BJ (cell line): ENCODE measurements around the gene SMG6. TPM values are rescaled to one million over a fixed set of nuclear protein-coding genes. Genes with fewer than 3 reads are reported as not detected.

Experiments
- CTCF ChIA-PET: fragments of 350-600 bp; formaldehyde crosslinking; extraction: SDS; loops from one replicate; lab custom pipeline; 2021; ENCODE audit warnings: antibody characterized with exemption, inconsistent platforms; lab: Yijun Ruan, JAX
- POLR2A ChIA-PET: fragments of 300-600 bp; sonication (Branson Sonifier 250); formaldehyde crosslinking; extraction: SDS; loops from one replicate; lab custom pipeline; 2021; ENCODE audit warnings: antibody characterized with exemption; lab: Charles Lee
- DNase-seq: peaks from one replicate; pipeline ENCODE4 v3.0.0-alpha.2; 2011; ENCODE audit warnings: low read depth
- H3K27me3 ChIP-seq: 2 replicates; pipeline ENCODE4 v1.6.0; 2011; ENCODE audit warnings: low read length; ENCODE audit not compliant: control insufficient read depth, insufficient read depth
- H3K36me3 ChIP-seq: 2 replicates; pipeline ENCODE4 v1.5.1; 2011; ENCODE audit warnings: low read length; ENCODE audit not compliant: control insufficient read depth, insufficient read depth
- H3K4me3 ChIP-seq: 2 replicates; pipeline ENCODE4 v1.5.1; 2011; ENCODE audit warnings: low read depth, mild to moderate bottlenecking, control low read depth, low read length
- CTCF ChIP-seq: IDR thresholded peaks from 2 replicates; pipeline ENCODE4 v1.5.1; 2011; ENCODE audit warnings: low read depth, mild to moderate bottlenecking, control low read depth, inconsistent platforms, low read length, moderate library complexity; ENCODE audit not compliant: insufficient read depth
- polyA plus RNA-seq: library from polyadenylated mRNA; depleted of rRNA; stranded (reverse); fragments of >200 nt; gene quantifications from 2 replicates; pipeline ENCODE4 v1.2.3, GENCODE V29; 2011

Gene SMG6
- polyA plus RNA-seq, 1 experiment: 29.7 TPM

GRCh38 chr17:2295575-2295974 is 8.0 kb downstream of the SMG6 start:
- DNase-seq: no peak
- ChIA-PET CTCF (no interaction called here), POLR2A (no interaction called here)
- peaks cover 18% of the 10 kb centered on the region for H3K36me3 ChIP-seq
- no peaks in the 10 kb centered on the region for H3K27me3 ChIP-seq
- TF ChIP-seq CTCF: no peak
- no peak overlapping the region for H3K4me3 ChIP-seq

- no peak overlapping the region for H3K4me3 ChIP-seq
- TF ChIP-seq CTCF: no peak
- H3K36me3 ChIP-seq: peaks cover 6% of the 10 kb centered on the region
- DNase-seq: no peak
- CTCF ChIA-PET: interaction anchor here (0.8 to 1.4 kb wide), 4 partner anchors 11 to 238 kb away, joined by 3 to 4 read pairs (median 3); no protein-coding TSS in a partner anchor
- POLR2A ChIA-PET: no interaction called here
- no peaks in the 10 kb centered on the region for H3K27me3 ChIP-seq
Observed at GRCh38 chr17:2292100-2292499, 11.5 kb downstream of the SMG6 start.

GRCh38 chr17:2289878-2290478 is 13.6 kb downstream of the SMG6 start:
- Histone ChIP-seq H3K4me3 (no peak overlapping the region), H3K27me3 (no peaks in the 10 kb centered on the region), H3K36me3 (peaks cover 3% of the 10 kb centered on the region)
- TF ChIP-seq CTCF: no peak
- POLR2A ChIA-PET: no interaction called here
- CTCF ChIA-PET: interaction anchor here (1.2 kb wide), 1 partner anchor 233 kb away, joined by 3 read pairs; no protein-coding TSS in a partner anchor
- DNase-seq: no peak

GRCh38 chr17:2283302-2283701 is 20.3 kb downstream of the SMG6 start:
- no peak for DNase-seq
- Histone ChIP-seq H3K36me3 (peaks cover 14% of the 10 kb centered on the region), H3K27me3 (no peaks in the 10 kb centered on the region), H3K4me3 (no peak overlapping the region)
- ChIA-PET POLR2A (no interaction called here), CTCF (interaction anchor here (0.7 to 5.8 kb wide), 14 partner anchors 8 to 374 kb away, joined by 3 to 37 read pairs (median 6); partner anchors contain the start of genes HIC1, SMG6 and SRR)
- no peak for TF ChIP-seq CTCF

- POLR2A ChIA-PET: interaction anchor here (0.7 kb wide), 2 partner anchors 38 to 51 kb away, joined by 9 to 10 read pairs; no protein-coding TSS in a partner anchor
- no peak for DNase-seq
- H3K36me3 ChIP-seq: peaks cover 14% of the 10 kb centered on the region
- H3K4me3 ChIP-seq: no peak overlapping the region
- CTCF ChIA-PET: interaction anchor here (0.6 to 5.8 kb wide), 17 partner anchors 8 to 374 kb away, joined by 3 to 37 read pairs (median 4); partner anchors contain the start of genes HIC1, SMG6 and SRR
- TF ChIP-seq CTCF: peak; percentile 49
- H3K27me3 ChIP-seq: no peaks in the 10 kb centered on the region
Observed at GRCh38 chr17:2282297-2282873, 21.2 kb downstream of the SMG6 start.
